Measurements from ENCODE around the gene NHSL1.

DNA sequence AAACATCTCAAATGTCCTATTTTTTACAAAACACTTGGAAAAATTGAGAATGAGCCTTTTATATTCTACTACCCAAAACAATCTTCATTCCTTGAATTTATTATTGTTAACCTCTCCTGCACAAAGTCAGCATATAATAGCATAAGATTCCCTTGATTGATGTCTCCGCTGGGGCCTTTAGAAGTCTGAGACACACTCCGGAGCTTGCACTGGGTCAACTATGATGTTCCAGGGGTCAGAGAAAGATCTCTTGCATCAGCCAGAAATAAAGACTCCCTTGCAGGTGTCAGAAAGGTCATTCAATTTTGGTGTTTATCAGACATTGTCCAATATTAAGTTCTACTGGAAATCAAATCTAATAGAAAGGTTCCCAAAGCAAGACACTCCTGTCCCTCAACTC, 29.7 kb upstream of the NHSL1 start:
- TF ChIP-seq, protein P1, sequence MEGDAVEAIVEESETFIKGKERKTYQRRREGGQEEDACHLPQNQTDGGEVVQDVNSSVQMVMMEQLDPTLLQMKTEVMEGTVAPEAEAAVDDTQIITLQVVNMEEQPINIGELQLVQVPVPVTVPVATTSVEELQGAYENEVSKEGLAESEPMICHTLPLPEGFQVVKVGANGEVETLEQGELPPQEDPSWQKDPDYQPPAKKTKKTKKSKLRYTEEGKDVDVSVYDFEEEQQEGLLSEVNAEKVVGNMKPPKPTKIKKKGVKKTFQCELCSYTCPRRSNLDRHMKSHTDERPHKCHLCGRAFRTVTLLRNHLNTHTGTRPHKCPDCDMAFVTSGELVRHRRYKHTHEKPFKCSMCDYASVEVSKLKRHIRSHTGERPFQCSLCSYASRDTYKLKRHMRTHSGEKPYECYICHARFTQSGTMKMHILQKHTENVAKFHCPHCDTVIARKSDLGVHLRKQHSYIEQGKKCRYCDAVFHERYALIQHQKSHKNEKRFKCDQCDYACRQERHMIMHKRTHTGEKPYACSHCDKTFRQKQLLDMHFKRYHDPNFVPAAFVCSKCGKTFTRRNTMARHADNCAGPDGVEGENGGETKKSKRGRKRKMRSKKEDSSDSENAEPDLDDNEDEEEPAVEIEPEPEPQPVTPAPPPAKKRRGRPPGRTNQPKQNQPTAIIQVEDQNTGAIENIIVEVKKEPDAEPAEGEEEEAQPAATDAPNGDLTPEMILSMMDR (IDR thresholded peaks at IDR 0.05): no peak
- TF ChIP-seq POLR2A (IDR thresholded peaks at IDR 0.05): no peak

All from breast epithelium (tissue), 3 donors.